KOPT-K1 (cell line): ENCODE data around the gene CBFA2T3.

ENCODE experiments used
- H3K27ac ChIP-seq: fragments of 200-600 bp; sonication (generic); 2 replicates; pipeline ENCODE4 v1.5.1; 2016; ENCODE audit warnings: antibody characterized with exemption, mild to moderate bottlenecking, low read depth, low read length; ENCODE audit not compliant: poor library complexity, severe bottlenecking
- H3K36me3 ChIP-seq: fragments of 200-600 bp; sonication (generic); 2 replicates; pipeline ENCODE4 v1.5.1; 2017; ENCODE audit warnings: antibody characterized with exemption, mild to moderate bottlenecking, low read length, moderate library complexity; ENCODE audit not compliant: insufficient read depth
- H3K9me3 ChIP-seq: fragments of 200-600 bp; sonication (generic); 2 replicates; pipeline ENCODE4 v1.5.1; 2017; ENCODE audit warnings: antibody characterized with exemption, low read length, mild to moderate bottlenecking; ENCODE audit not compliant: insufficient read depth, poor library complexity, severe bottlenecking

Gene CBFA2T3

GRCh38 chr16:88977018-88977811 lies at the start of gene CBFA2T3:
Gene CBFA2T3 (minus strand): TSS chr16:88977207. CDS start chr16:88976807, 400 bp downstream.
- Histone ChIP-seq H3K36me3 (no peaks in the 10 kb centered on the region), H3K9me3 (no peaks in the 10 kb centered on the region), H3K27ac (peak within 1 kb of the TSS; percentile 98)

- H3K36me3 ChIP-seq, result no peaks in the 10 kb centered on the region
- peaks cover 5% of the 10 kb centered on the region for H3K9me3 ChIP-seq
- peak overlapping the region; percentile 91 for H3K27ac ChIP-seq
Observed at GRCh38 chr16:89026121-89026612, 49.2 kb upstream of the CBFA2T3 start.

- peak overlapping the region; percentile 91 for H3K27ac ChIP-seq
- peaks cover under 1% of the 10 kb centered on the region for H3K9me3 ChIP-seq
- no peaks in the 10 kb centered on the region for H3K36me3 ChIP-seq
Observed at GRCh38 chr16:89025636-89026035, 48.6 kb upstream of the CBFA2T3 start.

GRCh38 chr16:89024546-89025060 lies 47.6 kb upstream of the CBFA2T3 start:
- Histone ChIP-seq H3K27ac (peak overlapping the region; percentile 91), H3K36me3 (no peaks in the 10 kb centered on the region), H3K9me3 (no peaks in the 10 kb centered on the region)

GRCh38 chr16:89023621-89024511 lies 46.9 kb upstream of the CBFA2T3 start:
- no peaks in the 10 kb centered on the region for H3K9me3 ChIP-seq
- H3K27ac ChIP-seq, result peak overlapping the region; percentile 91
- no peaks in the 10 kb centered on the region for H3K36me3 ChIP-seq

- Histone ChIP-seq H3K27ac (peak overlapping the region; percentile 91), H3K36me3 (no peaks in the 10 kb centered on the region), H3K9me3 (no peaks in the 10 kb centered on the region)
Observed at GRCh38 chr16:89023151-89023551, 46.1 kb upstream of the CBFA2T3 start.

- Histone ChIP-seq H3K9me3 (no peaks in the 10 kb centered on the region), H3K27ac (peak overlapping the region; percentile 91), H3K36me3 (no peaks in the 10 kb centered on the region)
Observed at GRCh38 chr16:89022051-89022836, 45.2 kb upstream of the CBFA2T3 start.

GRCh38 chr16:89020925-89021595 lies 44.1 kb upstream of the CBFA2T3 start:
- Histone ChIP-seq H3K36me3 (no peaks in the 10 kb centered on the region), H3K9me3 (no peaks in the 10 kb centered on the region), H3K27ac (peak overlapping the region; percentile 91)

GRCh38 chr16:89020068-89020924 lies 43.3 kb upstream of the CBFA2T3 start:
- Histone ChIP-seq H3K36me3 (no peaks in the 10 kb centered on the region), H3K9me3 (no peaks in the 10 kb centered on the region), H3K27ac (peak overlapping the region; percentile 91)

- Histone ChIP-seq H3K9me3 (no peaks in the 10 kb centered on the region), H3K27ac (peak overlapping the region; percentile 91), H3K36me3 (no peaks in the 10 kb centered on the region)
Observed at GRCh38 chr16:89019511-89019910, 42.5 kb upstream of the CBFA2T3 start.

GRCh38 chr16:89018282-89019158 lies 41.5 kb upstream of the CBFA2T3 start:
- H3K9me3 ChIP-seq, result no peaks in the 10 kb centered on the region
- no peaks in the 10 kb centered on the region for H3K36me3 ChIP-seq
- peak overlapping the region; percentile 49 for H3K27ac ChIP-seq

- Histone ChIP-seq H3K9me3 (no peaks in the 10 kb centered on the region), H3K36me3 (no peaks in the 10 kb centered on the region), H3K27ac (peak overlapping the region; percentile 49)
Observed at GRCh38 chr16:89017543-89018281, 40.7 kb upstream of the CBFA2T3 start.
